ENCODE data around the gene TNPO3.
"Not testable (repeated sequence)": the region's sequence is repeated elsewhere in the genome, so short reads cannot be mapped to it uniquely, and the experiment has no call there.

The TNPO3 gene

DNA sequence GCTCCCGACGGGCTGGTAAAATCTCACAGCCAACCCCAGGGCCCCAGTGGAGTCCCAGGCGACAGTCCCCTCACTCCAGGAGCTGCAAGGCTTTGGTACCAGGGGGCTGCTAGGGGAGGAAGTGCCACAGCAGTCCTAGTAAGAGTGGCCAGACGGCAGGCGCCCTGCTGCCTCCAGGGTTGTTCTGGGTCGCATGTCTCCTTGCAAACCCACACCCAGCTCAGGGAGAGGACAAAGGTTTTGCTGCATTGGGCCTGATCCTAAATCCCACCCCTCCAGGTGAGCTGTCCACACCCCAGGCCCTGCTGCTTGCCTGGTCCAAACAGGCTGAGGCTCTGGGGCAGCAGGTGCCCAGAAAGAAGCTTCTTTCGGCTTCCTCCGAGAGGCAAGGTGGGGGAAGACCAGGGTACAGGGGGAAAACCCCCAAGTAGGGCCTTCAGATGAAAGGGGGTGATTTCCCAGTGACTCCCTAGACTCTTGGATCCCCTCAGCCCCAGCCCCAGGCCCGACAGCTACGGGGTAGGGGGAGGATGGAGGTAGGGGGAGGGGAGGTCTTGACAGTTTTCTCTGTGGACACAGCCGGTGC lies 140.3 kb downstream of the TNPO3 start:
- Histone ChIP-seq H3K9me3 (ENCODE audit: low read depth, low read length) (no peaks in the 10 kb centered on the region), H3K4me3 (no peak overlapping the region), H3K36me3 (ENCODE audit: insufficient read depth, low read length) (no peaks in the 10 kb centered on the region), H3K27ac (no peak overlapping the region), H3K9ac (ENCODE audit: insufficient read length) (no peak overlapping the region)
- DNase-seq (ENCODE audit: low read depth, low spot score) = no peak
- TF ChIP-seq FOXP2 (optimal IDR thresholded peaks at IDR 0.05; ENCODE audit: control extremely low read depth, extremely low read length, insufficient read depth) (no peak), POLR2AphosphoS5 (IDR thresholded peaks at IDR 0.05; ENCODE audit: borderline replicate concordance, low read depth, low read length) (no peak), EZH2 (IDR thresholded peaks at IDR 0.05) (no peak)

- H3K27ac ChIP-seq = no peak overlapping the region
- no peak overlapping the region for H3K9ac ChIP-seq (ENCODE audit: insufficient read length)
Measured at GRCh38 chr7:128913870-128914565, 140.9 kb downstream of the TNPO3 start.

DNA sequence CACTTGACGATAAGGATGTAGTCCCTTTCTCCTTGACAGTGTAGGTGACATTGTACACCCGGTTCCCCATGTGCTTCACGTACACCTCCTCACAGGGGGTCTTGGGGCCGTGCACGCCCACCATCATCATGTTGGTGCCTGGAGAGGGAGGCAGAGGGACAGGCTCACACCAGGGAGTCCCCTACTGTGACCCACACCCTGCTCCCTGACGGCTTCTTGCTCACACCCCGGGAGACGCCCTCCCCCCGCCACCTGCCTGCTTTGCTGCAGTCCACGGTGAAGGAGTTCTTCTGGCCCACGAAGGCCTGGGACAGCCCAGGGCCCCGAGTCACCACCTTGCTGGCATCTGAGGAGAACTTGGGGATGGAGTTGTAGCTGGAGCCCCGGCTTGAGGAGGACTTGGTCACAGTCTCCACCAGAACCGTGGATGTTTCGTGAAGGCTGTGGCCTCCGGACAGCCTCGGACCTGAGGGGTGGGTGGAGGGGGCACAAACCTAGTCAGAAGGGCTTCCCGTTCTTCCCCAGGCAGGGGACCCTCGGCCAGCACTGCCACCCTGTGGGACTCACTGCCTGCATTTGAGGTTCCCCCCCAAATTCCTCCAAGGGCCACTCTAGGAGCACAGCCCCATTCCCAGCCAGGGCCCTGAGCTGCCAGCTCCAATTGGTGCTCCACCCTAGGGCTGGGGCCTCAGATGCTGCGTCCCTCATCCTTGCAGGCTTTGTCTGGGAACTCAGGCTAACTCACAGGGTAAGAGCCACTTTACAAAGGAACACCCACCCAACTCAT lies 142.0 kb downstream of the TNPO3 start:
- H3K27ac ChIP-seq; DNase-seq (ENCODE audit: low read depth, low spot score); H3K36me3 ChIP-seq (ENCODE audit: insufficient read depth, low read length); H3K9ac ChIP-seq (ENCODE audit: insufficient read length); H3K9me3 ChIP-seq (ENCODE audit: low read depth, low read length); H3K4me3 ChIP-seq: not testable (repeated sequence)

More at GRCh38 chr7:128913870-128914565, 140.9 kb downstream of the TNPO3 start:
- Histone ChIP-seq H3K4me3 (no peak overlapping the region), H3K9me3 (ENCODE audit: low read depth, low read length) (no peaks in the 10 kb centered on the region), H3K36me3 (ENCODE audit: insufficient read depth, low read length) (no peaks in the 10 kb centered on the region)
- no peak for TF ChIP-seq EZH2 (IDR thresholded peaks at IDR 0.05)
- no peak for TF ChIP-seq FOXP2 (optimal IDR thresholded peaks at IDR 0.05; ENCODE audit: control extremely low read depth, extremely low read length, insufficient read depth)
- TF ChIP-seq POLR2AphosphoS5 (IDR thresholded peaks at IDR 0.05; ENCODE audit: borderline replicate concordance, low read depth, low read length) = no peak
- DNase-seq (ENCODE audit: low read depth, low spot score) = no peak

DNA sequence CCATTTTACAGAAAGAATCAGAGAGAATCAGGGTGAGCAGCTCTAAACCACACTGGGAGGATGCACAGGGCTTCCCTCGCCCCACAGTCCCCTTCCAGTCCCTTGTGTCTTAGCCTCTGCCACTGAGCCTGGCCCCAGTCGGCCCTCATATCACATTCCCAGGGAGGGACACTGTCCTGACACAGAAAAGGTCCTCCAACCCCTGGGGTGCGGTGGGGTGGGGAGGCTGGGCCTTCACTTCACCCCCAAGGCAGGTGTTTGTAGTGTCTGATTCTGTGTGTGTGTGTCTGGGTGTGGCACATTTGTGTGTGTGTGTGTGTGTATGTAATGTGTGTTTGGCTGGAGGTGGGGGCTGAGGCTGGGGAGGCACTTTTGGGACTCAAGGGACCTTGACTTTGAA lies 142.6 kb downstream of the TNPO3 start:
- no peak for DNase-seq (ENCODE audit: low read depth, low spot score)
- TF ChIP-seq EZH2 (IDR thresholded peaks at IDR 0.05) = no peak
- TF ChIP-seq POLR2AphosphoS5 (IDR thresholded peaks at IDR 0.05; ENCODE audit: borderline replicate concordance, low read depth, low read length) = no peak
- TF ChIP-seq FOXP2 (optimal IDR thresholded peaks at IDR 0.05; ENCODE audit: control extremely low read depth, extremely low read length, insufficient read depth) = no peak
- Histone ChIP-seq H3K9ac (ENCODE audit: insufficient read length) (no peak overlapping the region), H3K36me3 (ENCODE audit: insufficient read depth, low read length) (no peaks in the 10 kb centered on the region), H3K9me3 (ENCODE audit: low read depth, low read length) (no peaks in the 10 kb centered on the region), H3K4me3 (no peak overlapping the region), H3K27ac (no peak overlapping the region)

GRCh38 chr7:128911423-128912031 lies 143.4 kb downstream of the TNPO3 start:
- TF ChIP-seq FOXP2 (optimal IDR thresholded peaks at IDR 0.05; ENCODE audit: control extremely low read depth, extremely low read length, insufficient read depth) (no peak), EZH2 (IDR thresholded peaks at IDR 0.05) (no peak), POLR2AphosphoS5 (IDR thresholded peaks at IDR 0.05; ENCODE audit: borderline replicate concordance, low read depth, low read length) (no peak)
- no peaks in the 10 kb centered on the region for H3K36me3 ChIP-seq (ENCODE audit: insufficient read depth, low read length)
- no peak overlapping the region for H3K4me3 ChIP-seq
- H3K27ac ChIP-seq = no peak overlapping the region
- DNase-seq (ENCODE audit: low read depth, low spot score) = no peak
- no peaks in the 10 kb centered on the region for H3K9me3 ChIP-seq (ENCODE audit: low read depth, low read length)
- no peak overlapping the region for H3K9ac ChIP-seq (ENCODE audit: insufficient read length)

GRCh38 chr7:128910569-128910945 lies 144.4 kb downstream of the TNPO3 start, which contains the start of gene KCP:
TSS of gene KCP (minus strand) at chr7:128910709. CDS start at chr7:128910676, 33 bp downstream.
- Histone ChIP-seq H3K4me3 (peak within 1 kb of the TSS; percentile 38; the same call in 1 of the 2 replicates), H3K9ac (ENCODE audit: insufficient read length) (no peak within 1 kb of the TSS), H3K27ac (no peak within 1 kb of the TSS), H3K36me3 (ENCODE audit: insufficient read depth, low read length) (no peaks in the 10 kb centered on the region), H3K9me3 (ENCODE audit: low read depth, low read length) (no peaks in the 10 kb centered on the region)
- no peak for DNase-seq (ENCODE audit: low read depth, low spot score)
- no peak for TF ChIP-seq POLR2AphosphoS5 (IDR thresholded peaks at IDR 0.05; ENCODE audit: borderline replicate concordance, low read depth, low read length)
- TF ChIP-seq EZH2 (IDR thresholded peaks at IDR 0.05) = no peak

DNA sequence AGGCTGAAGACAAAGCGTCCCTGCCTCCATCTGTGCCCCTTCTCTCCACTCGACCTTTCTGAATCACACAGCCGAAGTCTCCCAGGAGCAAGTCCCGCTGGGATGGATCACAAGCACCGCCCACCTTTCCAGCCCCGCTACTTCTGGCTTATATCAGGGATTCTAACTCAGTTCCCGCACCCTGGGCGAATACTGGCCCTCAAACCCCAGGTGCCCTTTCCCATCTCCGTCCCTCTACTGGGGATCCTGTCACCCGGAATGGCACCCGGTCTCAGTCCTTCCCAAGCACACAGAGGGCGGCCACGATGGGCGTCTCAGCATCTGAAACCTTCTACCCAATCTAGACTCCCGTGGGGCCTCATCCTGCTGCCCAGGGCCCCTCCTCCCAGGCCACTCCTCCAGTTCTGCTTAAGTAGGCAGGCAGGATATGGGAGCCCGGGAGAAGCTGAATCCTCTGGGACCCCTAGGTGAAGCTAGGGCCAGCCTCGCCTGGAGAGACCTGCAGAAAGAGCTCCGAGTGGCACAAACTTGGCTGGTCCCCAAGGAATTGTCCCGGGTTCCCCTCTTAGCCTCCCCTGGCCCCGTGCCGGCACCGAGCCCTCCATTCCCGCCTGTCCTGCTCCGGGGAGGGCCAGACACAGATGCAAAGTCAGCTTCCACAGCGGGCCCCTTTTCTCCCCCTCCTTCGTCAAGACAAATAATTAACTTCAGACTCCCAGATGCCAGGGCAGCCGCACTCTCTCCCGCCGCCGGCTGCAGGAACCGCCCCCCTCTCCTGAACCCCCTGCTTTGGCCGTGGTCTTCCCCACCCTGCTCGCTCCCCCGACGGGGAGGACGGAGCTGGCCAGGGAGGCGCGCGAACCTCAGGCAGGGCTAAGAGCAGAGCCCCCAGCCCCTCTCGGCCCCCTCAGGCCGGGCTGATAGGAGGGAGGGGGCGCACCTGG lies 145.0 kb downstream of the TNPO3 start:
- Histone ChIP-seq H3K4me3 (peak overlapping the region; percentile 38; the same call in 1 of the 2 replicates), H3K27ac (no peak overlapping the region), H3K9me3 (ENCODE audit: low read depth, low read length) (no peaks in the 10 kb centered on the region), H3K9ac (ENCODE audit: insufficient read length) (no peak overlapping the region), H3K36me3 (ENCODE audit: insufficient read depth, low read length) (no peaks in the 10 kb centered on the region)
- TF ChIP-seq FOXP2 (optimal IDR thresholded peaks at IDR 0.05; ENCODE audit: control extremely low read depth, extremely low read length, insufficient read depth) (no peak), EZH2 (IDR thresholded peaks at IDR 0.05) (no peak), POLR2AphosphoS5 (IDR thresholded peaks at IDR 0.05; ENCODE audit: borderline replicate concordance, low read depth, low read length) (no peak)
- DNase-seq (ENCODE audit: low read depth, low spot score) = no peak
